GM12892 (cell line): ENCODE data around the gene PAPPA.

Experiments used
- POLR2A ChIP-seq: IDR thresholded peaks from 2 replicates; pipeline ENCODE4 v1.6.1; 2011; ENCODE audit warnings: low read depth, low read length, control low read depth
- POLR2AphosphoS5 ChIP-seq: IDR thresholded peaks from 2 replicates; pipeline ENCODE4 v1.6.1; 2011; ENCODE audit warnings: low read depth, low read length, control low read depth
- TAF1 ChIP-seq: IDR thresholded peaks from 2 replicates; pipeline ENCODE4 v1.6.1; 2011; ENCODE audit warnings: low read depth, mild to moderate bottlenecking, control low read depth, low read length, borderline replicate concordance

GRCh38 chr9:116381350-116381749, 227.8 kb downstream of the PAPPA start:
- no peak for TF ChIP-seq POLR2A
- no peak for TF ChIP-seq TAF1
- no peak for TF ChIP-seq POLR2AphosphoS5
